ENCODE data around the gene GABRG2. TPM values are rescaled to one million over a fixed set of nuclear protein-coding genes. Genes with fewer than 3 reads are reported as not detected.
"Not testable (repeated sequence)": the region's sequence is repeated elsewhere in the genome, so short reads cannot be mapped to it uniquely, and the experiment has no call there.

GABRG2 gene
- not detected for total RNA-seq
- not detected for polyA plus RNA-seq
- long read RNA-seq, donor 1, result 0 reads
- long read RNA-seq, donor 2, result 0 reads

DNA sequence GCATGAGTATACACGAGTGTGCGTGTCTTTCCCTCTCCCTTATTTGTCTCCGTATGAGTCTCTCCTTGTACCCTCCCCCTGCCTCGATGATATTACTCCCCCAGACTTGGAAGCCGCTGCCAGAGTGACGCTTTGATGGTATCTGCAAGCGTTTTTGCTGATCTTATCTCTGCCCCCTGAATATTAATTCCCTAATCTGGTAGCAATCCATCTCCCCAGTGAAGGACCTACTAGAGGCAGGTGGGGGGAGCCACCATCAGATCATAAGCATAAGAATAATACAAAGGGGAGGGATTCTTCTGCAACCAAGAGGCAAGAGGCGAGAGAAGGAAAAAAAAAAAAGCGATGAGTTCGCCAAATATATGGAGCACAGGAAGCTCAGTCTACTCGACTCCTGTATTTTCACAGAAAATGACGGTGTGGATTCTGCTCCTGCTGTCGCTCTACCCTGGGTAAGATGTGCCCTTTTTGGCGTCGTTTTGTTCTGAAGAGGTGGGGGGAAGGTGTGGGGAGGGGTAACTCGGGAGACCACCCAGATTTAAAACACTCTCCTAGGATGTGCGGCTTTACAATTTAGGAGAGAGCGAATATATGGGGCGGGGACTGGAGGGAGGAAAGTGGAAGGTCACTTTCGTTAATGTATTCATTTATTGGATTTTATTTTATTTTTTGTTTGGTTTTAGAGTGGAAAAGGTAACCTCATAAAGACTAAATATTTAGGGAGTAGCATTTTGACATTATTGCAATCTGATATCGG is at the start of gene GABRG2:
TSS of gene GABRG2 (plus strand) at position 119 of the 757 bp plus-strand sequence. CDS start at position 346, 227 bp downstream.
- H3K36me3 ChIP-seq (ENCODE audit: control insufficient read depth in 1 of 2, insufficient read depth in 2 of 2, low read length in 1 of 2), result no peaks in the 10 kb centered on the region
- no peak within 1 kb of the TSS for H3K27ac ChIP-seq (ENCODE audit: low read depth in 1 of 2, low read length in 2 of 2)
- WGBS, 2 donors, result 2 to 4% methylated on average over 21 of the region's 21 CpGs
- DNase-seq (no peak), ATAC-seq (ENCODE audit: low FRiP score) (no peak)
- intact Hi-C loops (cut with DNase I), result no loop called here
- H3K27me3 ChIP-seq (ENCODE audit: control insufficient read depth in 1 of 2, insufficient read depth in 2 of 2, low read length in 1 of 2), result no peaks in the 10 kb centered on the region
- H3K4me1 ChIP-seq (ENCODE audit: control insufficient read depth in 1 of 2, insufficient read depth in 2 of 2, low read length in 2 of 2), result no peaks in the 10 kb centered on the region
- no peak within 1 kb of the TSS for H3K4me3 ChIP-seq (ENCODE audit: low read length in 2 of 2)
- peaks cover 2% of the 10 kb centered on the region for H3K9me3 ChIP-seq (ENCODE audit: control insufficient read depth, low read length)

DNA sequence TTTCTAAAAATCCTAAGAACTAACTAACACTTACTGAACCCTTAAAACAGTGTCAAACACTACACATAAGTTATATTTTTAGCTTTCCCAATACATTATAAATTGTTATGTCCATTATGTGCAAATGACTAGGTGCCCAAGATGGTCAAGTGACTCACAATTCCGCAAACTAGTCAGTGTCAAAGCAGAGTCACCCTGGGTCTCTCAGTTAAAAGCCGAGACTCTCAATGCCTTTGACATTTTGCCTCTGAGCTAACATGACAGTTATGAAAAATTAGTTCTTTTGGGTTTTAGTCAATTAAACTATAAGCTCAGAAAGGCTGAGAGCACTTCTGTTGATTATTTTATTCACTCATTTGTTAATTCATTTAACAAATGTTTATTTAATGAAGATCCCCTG is 42.3 kb upstream of the GABRG2 start:
- Histone ChIP-seq H3K9me3 (ENCODE audit: control insufficient read depth, low read length) (no peaks in the 10 kb centered on the region), H3K27ac (ENCODE audit: low read depth in 1 of 2, low read length in 2 of 2) (no peak overlapping the region), H3K4me3 (ENCODE audit: low read length in 2 of 2) (no peak overlapping the region), H3K27me3 (ENCODE audit: control insufficient read depth in 1 of 2, insufficient read depth in 2 of 2, low read length in 1 of 2) (no peaks in the 10 kb centered on the region), H3K36me3 (ENCODE audit: control insufficient read depth in 1 of 2, insufficient read depth in 2 of 2, low read length in 1 of 2) (no peaks in the 10 kb centered on the region), H3K4me1 (ENCODE audit: control insufficient read depth in 1 of 2, insufficient read depth in 2 of 2, low read length in 2 of 2) (no peaks in the 10 kb centered on the region)
- intact Hi-C loops (cut with DNase I), result no loop called here
- DNase-seq, result no peak
- 79 to 81% methylated on average over 2 of the region's 2 CpGs for WGBS, 2 donors
- no peak for ATAC-seq (ENCODE audit: low FRiP score)

DNA sequence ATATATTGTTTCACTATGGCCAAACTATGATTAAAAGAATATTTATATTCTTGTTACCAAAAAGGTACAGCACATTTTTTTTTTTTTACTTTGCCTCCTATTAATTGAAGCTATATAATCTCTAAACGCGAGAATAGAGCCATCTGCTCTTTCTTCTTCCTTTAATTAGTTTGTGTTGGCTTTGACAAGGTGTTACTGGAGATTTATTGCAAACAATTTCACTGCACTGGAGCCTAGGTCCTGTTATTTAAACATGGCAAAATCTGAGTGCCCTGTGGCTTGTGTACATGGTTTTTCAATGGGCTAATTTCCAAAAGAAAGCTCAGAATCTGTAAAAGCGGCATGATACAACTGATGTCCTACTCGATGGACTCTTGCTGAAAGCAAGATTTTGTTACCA is 40.8 kb upstream of the GABRG2 start:
- Histone ChIP-seq H3K36me3 (ENCODE audit: control insufficient read depth in 1 of 2, insufficient read depth in 2 of 2, low read length in 1 of 2) (no peaks in the 10 kb centered on the region), H3K27me3 (ENCODE audit: control insufficient read depth in 1 of 2, insufficient read depth in 2 of 2, low read length in 1 of 2) (no peaks in the 10 kb centered on the region), H3K9me3 (ENCODE audit: control insufficient read depth, low read length) (no peaks in the 10 kb centered on the region), H3K4me3 (ENCODE audit: low read length in 2 of 2) (no peak overlapping the region), H3K27ac (ENCODE audit: low read depth in 1 of 2, low read length in 2 of 2) (no peak overlapping the region), H3K4me1 (ENCODE audit: control insufficient read depth in 1 of 2, insufficient read depth in 2 of 2, low read length in 2 of 2) (no peaks in the 10 kb centered on the region)
- WGBS, 2 donors, result 35 to 54% methylated on average over 4 of the region's 4 CpGs
- DNase-seq, result no peak
- ATAC-seq (ENCODE audit: low FRiP score), result no peak
- intact Hi-C loops (cut with DNase I), result no loop called here

DNA sequence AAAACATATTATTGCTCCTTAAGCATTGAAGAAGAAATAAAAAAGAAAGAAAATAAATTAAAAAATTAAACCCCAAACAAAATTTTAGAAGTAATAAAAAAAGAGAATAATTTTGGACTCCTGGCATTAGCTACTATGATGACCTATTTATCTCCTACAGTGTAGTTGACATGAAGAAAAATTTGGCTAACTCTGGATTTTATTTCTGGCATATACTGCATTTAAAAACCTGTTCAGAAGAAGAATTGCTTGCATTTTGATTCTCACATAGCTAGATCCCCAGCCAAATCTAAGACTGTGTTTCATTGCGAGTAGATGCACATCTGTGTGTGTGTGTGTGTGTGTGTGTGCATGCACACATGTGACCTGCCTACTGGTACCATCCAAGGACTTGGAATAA is 30.1 kb upstream of the GABRG2 start:
- ATAC-seq (ENCODE audit: low FRiP score) (no peak), DNase-seq (no peak)
- no peaks in the 10 kb centered on the region for H3K9me3 ChIP-seq (ENCODE audit: control insufficient read depth, low read length)
- no peaks in the 10 kb centered on the region for H3K4me1 ChIP-seq (ENCODE audit: control insufficient read depth in 1 of 2, insufficient read depth in 2 of 2, low read length in 2 of 2)
- H3K4me3 ChIP-seq (ENCODE audit: low read length in 2 of 2), result no peak overlapping the region
- no peaks in the 10 kb centered on the region for H3K27me3 ChIP-seq (ENCODE audit: control insufficient read depth in 1 of 2, insufficient read depth in 2 of 2, low read length in 1 of 2)
- intact Hi-C loops (cut with DNase I), result no loop called here
- H3K27ac ChIP-seq (ENCODE audit: low read depth in 1 of 2, low read length in 2 of 2), result no peak overlapping the region
- 70 to 84% methylated on average over 1 of the region's 1 CpG for WGBS, 2 donors
- H3K36me3 ChIP-seq (ENCODE audit: control insufficient read depth in 1 of 2, insufficient read depth in 2 of 2, low read length in 1 of 2), result no peaks in the 10 kb centered on the region

DNA sequence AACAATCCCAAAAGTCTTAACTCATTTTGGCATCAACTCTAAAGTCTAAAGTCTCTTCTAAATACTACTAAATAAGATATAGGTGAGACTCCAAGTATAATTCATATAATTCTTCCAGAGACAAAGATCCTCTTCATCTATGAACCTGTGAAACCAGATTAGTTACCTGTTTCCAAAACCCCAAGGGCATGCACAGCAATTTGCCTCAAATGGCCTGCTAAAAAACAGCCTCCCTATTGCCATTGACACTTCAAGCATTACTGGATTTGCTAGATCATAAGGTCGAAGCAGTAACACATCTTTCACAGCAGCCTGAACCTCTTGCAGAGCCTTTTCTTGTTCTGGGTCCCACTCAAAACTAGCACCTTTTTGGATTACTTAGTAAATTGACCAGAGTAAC is 20.3 kb upstream of the GABRG2 start:
- 27 to 52% methylated on average over 1 of the region's 1 CpG for WGBS, 2 donors
- DNase-seq, result no peak
- ATAC-seq (ENCODE audit: low FRiP score), result no peak
- Histone ChIP-seq H3K36me3 (ENCODE audit: control insufficient read depth in 1 of 2, insufficient read depth in 2 of 2, low read length in 1 of 2) (no peaks in the 10 kb centered on the region), H3K4me1 (ENCODE audit: control insufficient read depth in 1 of 2, insufficient read depth in 2 of 2, low read length in 2 of 2) (no peaks in the 10 kb centered on the region), H3K4me3 (ENCODE audit: low read length in 2 of 2) (no peak overlapping the region), H3K27me3 (ENCODE audit: control insufficient read depth in 1 of 2, insufficient read depth in 2 of 2, low read length in 1 of 2) (no peaks in the 10 kb centered on the region), H3K27ac (ENCODE audit: low read depth in 1 of 2, low read length in 2 of 2) (no peak overlapping the region), H3K9me3 (ENCODE audit: control insufficient read depth, low read length) (no peaks in the 10 kb centered on the region)
- intact Hi-C loops (cut with DNase I), result no loop called here

DNA sequence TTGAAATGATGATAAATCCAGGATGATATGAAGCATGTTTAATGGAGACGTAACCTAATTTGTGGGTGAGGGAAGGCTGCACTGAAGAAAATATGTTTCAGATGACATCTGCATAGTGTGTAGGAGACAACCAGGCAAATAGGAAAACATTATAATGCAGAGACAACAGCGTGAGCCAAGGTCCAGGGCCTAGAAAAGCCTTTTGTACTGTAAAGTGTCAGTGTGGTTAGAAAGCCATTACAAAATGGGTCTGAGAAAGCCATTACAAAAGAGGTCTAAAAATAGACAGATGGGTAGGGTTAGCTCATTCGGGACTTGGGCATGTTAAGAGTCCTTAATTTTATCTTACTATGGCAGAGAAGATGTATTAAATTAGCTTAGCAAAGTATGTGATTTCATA is 14.9 kb upstream of the GABRG2 start:
- H3K27me3 ChIP-seq (ENCODE audit: control insufficient read depth in 1 of 2, insufficient read depth in 2 of 2, low read length in 1 of 2), result no peaks in the 10 kb centered on the region
- no peak overlapping the region for H3K4me3 ChIP-seq (ENCODE audit: low read length in 2 of 2)
- 50 to 52% methylated on average over 3 of the region's 3 CpGs for WGBS, 2 donors
- ATAC-seq (ENCODE audit: low FRiP score), result no peak
- no peaks in the 10 kb centered on the region for H3K9me3 ChIP-seq (ENCODE audit: control insufficient read depth, low read length)
- no peaks in the 10 kb centered on the region for H3K36me3 ChIP-seq (ENCODE audit: control insufficient read depth in 1 of 2, insufficient read depth in 2 of 2, low read length in 1 of 2)
- H3K27ac ChIP-seq (ENCODE audit: low read depth in 1 of 2, low read length in 2 of 2), result no peak overlapping the region
- intact Hi-C loops (cut with DNase I), result no loop called here
- H3K4me1 ChIP-seq (ENCODE audit: control insufficient read depth in 1 of 2, insufficient read depth in 2 of 2, low read length in 2 of 2), result no peaks in the 10 kb centered on the region
- DNase-seq, result no peak

DNA sequence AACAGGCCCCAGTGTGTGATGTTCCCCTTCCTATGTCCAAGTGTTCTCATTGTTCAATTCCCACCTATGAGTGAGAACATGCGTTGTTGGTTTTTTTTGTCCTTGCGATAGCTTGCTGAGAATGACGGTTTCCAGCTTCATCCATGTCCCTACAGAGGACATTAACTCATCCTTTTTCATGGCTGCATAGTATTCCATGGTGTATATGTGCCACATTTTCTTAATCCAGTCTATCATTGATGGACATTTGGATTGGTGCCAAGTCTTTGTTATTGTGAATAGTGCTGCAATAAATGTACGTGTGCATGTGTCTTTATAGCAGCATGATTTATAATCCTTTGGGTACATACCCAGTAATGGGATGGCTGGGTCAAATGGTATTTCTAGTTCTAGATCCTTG is 12.5 kb upstream of the GABRG2 start:
- intact Hi-C loops (cut with DNase I); H3K9me3 ChIP-seq (ENCODE audit: control insufficient read depth, low read length); H3K27ac ChIP-seq (ENCODE audit: low read depth in 1 of 2, low read length in 2 of 2); ATAC-seq (ENCODE audit: low FRiP score); DNase-seq; H3K36me3 ChIP-seq (ENCODE audit: control insufficient read depth in 1 of 2, insufficient read depth in 2 of 2, low read length in 1 of 2); H3K4me3 ChIP-seq (ENCODE audit: low read length in 2 of 2); H3K4me1 ChIP-seq (ENCODE audit: control insufficient read depth in 1 of 2, insufficient read depth in 2 of 2, low read length in 2 of 2); H3K27me3 ChIP-seq (ENCODE audit: control insufficient read depth in 1 of 2, insufficient read depth in 2 of 2, low read length in 1 of 2): not testable (repeated sequence)
- 78 to 81% methylated on average over 4 of the region's 4 CpGs for WGBS, 2 donors

DNA sequence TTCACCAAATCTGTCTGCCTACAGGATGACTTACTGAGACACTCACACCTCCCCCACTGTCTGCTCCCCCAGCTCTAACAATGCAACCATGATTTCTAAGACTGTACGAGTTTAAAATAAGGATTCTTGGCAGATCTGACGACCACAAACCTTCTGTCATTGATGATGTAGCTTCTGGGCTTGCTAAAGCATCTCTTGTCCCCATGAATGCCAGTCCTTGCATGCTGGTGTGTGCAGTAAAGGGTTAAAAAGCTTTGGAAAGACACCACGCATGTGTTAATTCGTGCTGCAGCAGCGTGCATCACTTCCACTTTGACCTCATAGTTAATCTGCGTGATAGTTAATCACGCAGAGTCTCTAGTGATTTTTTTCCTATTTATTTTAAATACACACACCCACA is 411 bp upstream of the GABRG2 start:
- H3K27ac ChIP-seq (ENCODE audit: low read depth in 1 of 2, low read length in 2 of 2), result no peak overlapping the region
- no peaks in the 10 kb centered on the region for H3K36me3 ChIP-seq (ENCODE audit: control insufficient read depth in 1 of 2, insufficient read depth in 2 of 2, low read length in 1 of 2)
- no peaks in the 10 kb centered on the region for H3K27me3 ChIP-seq (ENCODE audit: control insufficient read depth in 1 of 2, insufficient read depth in 2 of 2, low read length in 1 of 2)
- no peaks in the 10 kb centered on the region for H3K4me1 ChIP-seq (ENCODE audit: control insufficient read depth in 1 of 2, insufficient read depth in 2 of 2, low read length in 2 of 2)
- ATAC-seq (ENCODE audit: low FRiP score), result no peak
- no peak overlapping the region for H3K4me3 ChIP-seq (ENCODE audit: low read length in 2 of 2)
- peaks cover 2% of the 10 kb centered on the region for H3K9me3 ChIP-seq (ENCODE audit: control insufficient read depth, low read length)
- WGBS, 2 donors, result 3 to 4% methylated on average over 7 of the region's 7 CpGs
- DNase-seq, result no peak
- intact Hi-C loops (cut with DNase I), result no loop called here

DNA sequence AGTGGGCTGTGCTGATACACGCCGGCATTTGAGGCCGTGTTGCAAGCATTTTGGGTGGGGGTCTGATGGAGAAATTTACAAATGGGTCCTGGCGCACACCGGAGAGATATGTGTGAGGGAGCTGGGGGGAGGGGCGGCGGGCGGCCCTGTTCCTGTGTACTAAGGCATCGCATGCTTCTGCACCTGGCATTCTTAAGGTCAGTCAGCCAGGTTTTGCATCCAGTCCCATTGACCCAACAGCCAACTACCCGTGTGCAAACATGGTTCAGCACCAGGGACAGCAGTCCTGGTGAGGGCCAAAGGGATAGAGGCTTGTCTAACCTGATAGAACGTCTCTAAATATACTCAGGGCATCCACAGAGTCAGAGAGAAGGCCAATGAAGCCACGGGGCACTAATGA is 839 bp downstream of the GABRG2 start:
- Histone ChIP-seq H3K27ac (ENCODE audit: low read depth in 1 of 2, low read length in 2 of 2) (no peak overlapping the region), H3K4me3 (ENCODE audit: low read length in 2 of 2) (no peak overlapping the region), H3K36me3 (ENCODE audit: control insufficient read depth in 1 of 2, insufficient read depth in 2 of 2, low read length in 1 of 2) (no peaks in the 10 kb centered on the region), H3K9me3 (ENCODE audit: control insufficient read depth, low read length) (peaks cover 2% of the 10 kb centered on the region), H3K27me3 (ENCODE audit: control insufficient read depth in 1 of 2, insufficient read depth in 2 of 2, low read length in 1 of 2) (no peaks in the 10 kb centered on the region), H3K4me1 (ENCODE audit: control insufficient read depth in 1 of 2, insufficient read depth in 2 of 2, low read length in 2 of 2) (no peaks in the 10 kb centered on the region)
- intact Hi-C loops (cut with DNase I), result no loop called here
- WGBS, 2 donors, result 3 to 4% methylated on average over 12 of the region's 12 CpGs
- DNase-seq (no peak), ATAC-seq (ENCODE audit: low FRiP score) (no peak)

Data from aorta (tissue), 5 donors.